ENCODE results near the gene PVALEF.

Gene PVALEF

GRCh38 chr17:81165246-81166032, at the start of gene PVALEF:
TSS of gene PVALEF (plus strand) at chr17:81165507. CDS start at chr17:81181227, 15,720 bp downstream.
- no peak for DNase-seq

GRCh38 chr17:81115749-81116464, 49.4 kb upstream of the PVALEF start:
- no peak for DNase-seq

GRCh38 chr17:81116704-81117103, 48.6 kb upstream of the PVALEF start:
- no peak for DNase-seq

GRCh38 chr17:81117672-81118198, 47.6 kb upstream of the PVALEF start:
- DNase-seq, result no peak

- DNase-seq, result no peak
Measured at GRCh38 chr17:81118308-81119221, 46.7 kb upstream of the PVALEF start.

- DNase-seq, result no peak
Measured at GRCh38 chr17:81119223-81120148, 45.8 kb upstream of the PVALEF start.

- DNase-seq, result no peak
Measured at GRCh38 chr17:81120149-81120484, 45.2 kb upstream of the PVALEF start.

- DNase-seq, result no peak
Measured at GRCh38 chr17:81120695-81121621, 44.3 kb upstream of the PVALEF start.

- DNase-seq, result no peak
Measured at GRCh38 chr17:81121841-81122733, 43.2 kb upstream of the PVALEF start.

GRCh38 chr17:81123052-81124048, 42.0 kb upstream of the PVALEF start:
- DNase-seq, result no peak

GRCh38 chr17:81124377-81124776, 40.9 kb upstream of the PVALEF start:
- no peak for DNase-seq

- no peak for DNase-seq
Measured at GRCh38 chr17:81125573-81126081, 39.7 kb upstream of the PVALEF start.

- DNase-seq, result no peak
Measured at GRCh38 chr17:81126281-81127132, 38.8 kb upstream of the PVALEF start.

GRCh38 chr17:81127133-81127455, 38.2 kb upstream of the PVALEF start:
- no peak for DNase-seq

- DNase-seq, result no peak
Measured at GRCh38 chr17:81127526-81128177, 37.7 kb upstream of the PVALEF start.

GRCh38 chr17:81128338-81128737, 37.0 kb upstream of the PVALEF start:
- no peak for DNase-seq

GRCh38 chr17:81128774-81129173, 36.5 kb upstream of the PVALEF start:
- DNase-seq, result no peak

Measured in MV-4-11 (cell line).